Measurements from ENCODE around the gene ADORA3.

- no peak for TF ChIP-seq CTCF (IDR thresholded peaks at IDR 0.05)
- no peak for TF ChIP-seq POLR2A (IDR thresholded peaks at IDR 0.05)
Measured at GRCh38 chr1:111474521-111474920, 28.9 kb downstream of the ADORA3 start.
